OCI-LY1 (cell line): Measurements from ENCODE around the gene COPZ1.

Experiments
- H2AFZ ChIP-seq: fragments of 200-600 bp; sonication (generic), shearing (Covaris generic); 2 replicates; pipeline ENCODE4 v1.6.0; 2014; ENCODE audit warnings: antibody characterized with exemption, mild to moderate bottlenecking, low read length
- H3F3A ChIP-seq: fragments of 200-600 bp; sonication (generic), shearing (Covaris generic); 2 replicates; pipeline ENCODE4 v1.6.0; 2014; ENCODE audit warnings: mild to moderate bottlenecking, antibody characterized with exemption, low read length, moderate library complexity; ENCODE audit not compliant: insufficient read depth
- H3K27ac ChIP-seq: fragments of 200-600 bp; sonication (generic); 2 replicates; pipeline ENCODE4 v1.5.1; 2014; ENCODE audit warnings: low read length, mixed run types, mild to moderate bottlenecking, low read depth; ENCODE audit not compliant: poor library complexity, severe bottlenecking
- H3K27me3 ChIP-seq: fragments of 200-600 bp; sonication (generic); 2 replicates; pipeline ENCODE4 v1.6.0; 2014; ENCODE audit warnings: antibody characterized with exemption, mild to moderate bottlenecking, low read length, moderate library complexity; ENCODE audit not compliant: insufficient read depth
- H3K36me3 ChIP-seq: fragments of 200-600 bp; sonication (generic); 2 replicates; pipeline ENCODE4 v1.6.1; 2014; ENCODE audit warnings: mild to moderate bottlenecking, antibody characterized with exemption, low read length, moderate library complexity, mixed read lengths; ENCODE audit not compliant: insufficient read depth
- H3K4me1 ChIP-seq: fragments of 200-600 bp; sonication (generic); 2 replicates; pipeline ENCODE4 v1.5.1; 2014; ENCODE audit warnings: mild to moderate bottlenecking, low read length, moderate library complexity; ENCODE audit not compliant: insufficient read depth, severe bottlenecking
- H3K4me2 ChIP-seq: fragments of 200-600 bp; sonication (generic), shearing (Covaris generic); 2 replicates; pipeline ENCODE4 v1.6.1; 2014; ENCODE audit warnings: low read length
- H3K4me3 ChIP-seq: fragments of 200-600 bp; sonication (generic); 2 replicates; pipeline ENCODE4 v1.5.1; 2014; ENCODE audit warnings: low read length, low read depth, mild to moderate bottlenecking, mixed read lengths; ENCODE audit not compliant: poor library complexity, severe bottlenecking
- H3K79me2 ChIP-seq: fragments of 200-600 bp; shearing (Covaris generic); 2 replicates; pipeline ENCODE4 v1.6.1; 2016; ENCODE audit warnings: mixed run types, low read length, mixed read lengths; ENCODE audit not compliant: insufficient read depth
- H3K9ac ChIP-seq: fragments of 200-600 bp; sonication (generic), shearing (Covaris generic); 2 replicates; pipeline ENCODE4 v1.6.1; 2014; ENCODE audit warnings: mild to moderate bottlenecking, low read length, mixed read lengths
- H3K9me2 ChIP-seq: fragments of 200-600 bp; sonication (generic), shearing (Covaris generic); 2 replicates; pipeline ENCODE4 v1.6.1; 2014; ENCODE audit warnings: low read depth, mild to moderate bottlenecking, low read length, mixed read lengths
- H3K9me3 ChIP-seq: fragments of 200-600 bp; shearing (Covaris generic); 2 replicates; pipeline ENCODE4 v1.6.1; 2014; ENCODE audit warnings: low read length, mixed read lengths
- H4K20me1 ChIP-seq: fragments of 200-600 bp; sonication (generic), shearing (Covaris generic); 2 replicates; pipeline ENCODE4 v1.6.0; 2016; ENCODE audit warnings: mild to moderate bottlenecking, low read length; ENCODE audit not compliant: insufficient read depth
- EZH2 ChIP-seq: fragments of 200-600 bp; sonication (generic), shearing (Covaris generic); IDR thresholded peaks from 2 replicates; pipeline ENCODE4 v1.8.0; 2017; ENCODE audit warnings: borderline replicate concordance, mixed run types, mild to moderate bottlenecking, antibody characterized with exemption, low read length, moderate library complexity, mixed read lengths
- TF ChIP-seq, protein P1 (sequence below): fragments of 200-600 bp; sonication (generic), shearing (Covaris generic); IDR thresholded peaks from 2 replicates; pipeline ENCODE4 v1.5.1; 2017; ENCODE audit warnings: mild to moderate bottlenecking, antibody characterized with exemption, low read length, moderate library complexity, mixed read lengths

Gene COPZ1

DNA sequence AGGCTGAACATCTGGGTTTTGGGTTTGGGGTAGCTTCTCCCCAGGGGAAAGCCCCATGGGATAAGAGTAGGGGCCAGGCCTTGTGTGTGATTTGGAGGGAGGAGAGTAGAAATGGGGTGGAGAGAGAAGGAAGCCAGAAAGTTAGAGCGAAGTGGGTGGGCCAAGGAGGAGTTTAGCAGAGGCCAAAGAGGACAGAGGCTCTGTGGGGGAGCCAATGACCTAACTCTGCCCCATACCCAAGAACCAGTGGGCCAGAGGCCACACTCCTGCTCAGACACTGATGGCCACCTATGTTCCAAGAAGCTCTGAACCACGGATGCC, 50.3 kb downstream of the COPZ1 start:
- Histone ChIP-seq H3K27ac (no peak overlapping the region), H3K4me1 (peaks cover 10% of the 10 kb centered on the region), H3K27me3 (peaks cover 6% of the 10 kb centered on the region; the same call in 1 of the 2 replicates), H3K4me3 (no peak overlapping the region), H3K9me2 (no peaks in the 10 kb centered on the region), H3K79me2 (no peaks in the 10 kb centered on the region), H3K4me2 (no peak overlapping the region), H3K9me3 (no peaks in the 10 kb centered on the region), H2AFZ (no peak overlapping the region), H3K36me3 (no peaks in the 10 kb centered on the region), H4K20me1 (no peaks in the 10 kb centered on the region), H3F3A (no peaks in the 10 kb centered on the region), H3K9ac (no peak overlapping the region)
- TF ChIP-seq EZH2 = no peak
- TF ChIP-seq, protein P1, sequence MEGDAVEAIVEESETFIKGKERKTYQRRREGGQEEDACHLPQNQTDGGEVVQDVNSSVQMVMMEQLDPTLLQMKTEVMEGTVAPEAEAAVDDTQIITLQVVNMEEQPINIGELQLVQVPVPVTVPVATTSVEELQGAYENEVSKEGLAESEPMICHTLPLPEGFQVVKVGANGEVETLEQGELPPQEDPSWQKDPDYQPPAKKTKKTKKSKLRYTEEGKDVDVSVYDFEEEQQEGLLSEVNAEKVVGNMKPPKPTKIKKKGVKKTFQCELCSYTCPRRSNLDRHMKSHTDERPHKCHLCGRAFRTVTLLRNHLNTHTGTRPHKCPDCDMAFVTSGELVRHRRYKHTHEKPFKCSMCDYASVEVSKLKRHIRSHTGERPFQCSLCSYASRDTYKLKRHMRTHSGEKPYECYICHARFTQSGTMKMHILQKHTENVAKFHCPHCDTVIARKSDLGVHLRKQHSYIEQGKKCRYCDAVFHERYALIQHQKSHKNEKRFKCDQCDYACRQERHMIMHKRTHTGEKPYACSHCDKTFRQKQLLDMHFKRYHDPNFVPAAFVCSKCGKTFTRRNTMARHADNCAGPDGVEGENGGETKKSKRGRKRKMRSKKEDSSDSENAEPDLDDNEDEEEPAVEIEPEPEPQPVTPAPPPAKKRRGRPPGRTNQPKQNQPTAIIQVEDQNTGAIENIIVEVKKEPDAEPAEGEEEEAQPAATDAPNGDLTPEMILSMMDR = no peak

DNA sequence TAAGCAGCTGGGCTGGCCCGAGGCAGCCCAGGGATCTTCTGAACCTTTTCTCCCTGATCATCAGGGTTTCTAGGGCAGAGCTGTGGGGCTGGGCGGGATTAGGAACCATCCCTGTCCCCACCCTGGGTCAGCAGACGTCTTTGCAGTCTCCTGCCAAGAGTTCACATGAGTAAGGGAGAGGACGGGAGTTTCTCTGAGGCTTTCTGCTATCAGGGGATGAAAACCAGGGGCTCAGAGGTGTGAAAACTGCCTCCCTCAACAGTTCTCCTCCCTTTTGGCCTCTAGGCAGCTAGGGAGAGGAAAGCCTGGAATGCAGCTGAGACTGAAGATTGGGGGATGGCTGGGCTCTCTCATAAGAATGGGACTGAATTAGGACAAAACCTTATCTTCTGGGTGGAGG, 51.7 kb downstream of the COPZ1 start:
- Histone ChIP-seq H3K36me3 (no peaks in the 10 kb centered on the region), H3K4me3 (no peak overlapping the region)

DNA sequence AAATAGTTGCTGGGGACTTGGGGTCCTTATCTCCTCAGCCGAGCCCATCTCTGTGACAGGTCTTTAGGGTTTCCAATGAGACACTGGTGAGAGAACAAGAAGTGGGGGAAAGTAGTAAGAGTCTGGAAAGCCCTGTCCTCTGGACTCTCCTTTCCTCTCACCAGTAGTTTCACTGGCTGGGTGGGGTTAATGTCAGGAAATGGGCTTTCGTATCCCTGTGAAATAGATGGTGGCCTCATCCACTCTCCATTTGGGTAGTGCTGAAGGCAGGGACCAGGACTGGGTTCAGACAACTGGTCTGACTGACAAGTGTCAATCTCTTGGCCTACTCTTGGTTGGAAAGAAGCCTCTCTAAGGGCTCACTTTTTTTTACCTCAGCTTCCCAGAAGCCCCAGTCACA, 52.1 kb downstream of the COPZ1 start:
- Histone ChIP-seq H3K79me2 (no peaks in the 10 kb centered on the region), H3K4me2 (no peak overlapping the region), H3K36me3 (no peaks in the 10 kb centered on the region), H3K27ac (no peak overlapping the region), H3K4me1 (peaks cover 5% of the 10 kb centered on the region), H3K9me2 (no peaks in the 10 kb centered on the region), H3K27me3 (peaks cover 6% of the 10 kb centered on the region; the same call in 1 of the 2 replicates), H4K20me1 (no peaks in the 10 kb centered on the region), H2AFZ (no peak overlapping the region), H3K9ac (no peak overlapping the region), H3K9me3 (no peaks in the 10 kb centered on the region), H3K4me3 (no peak overlapping the region), H3F3A (no peaks in the 10 kb centered on the region)
- TF ChIP-seq, protein P1 = no peak
- no peak for TF ChIP-seq EZH2

More for the DNA sequence above, 51.7 kb downstream of the COPZ1 start:
- TF ChIP-seq EZH2 = no peak
- TF ChIP-seq, protein P1 = no peak
- Histone ChIP-seq H3F3A (no peaks in the 10 kb centered on the region), H3K27ac (no peak overlapping the region), H3K27me3 (peaks cover 6% of the 10 kb centered on the region; the same call in 1 of the 2 replicates), H3K4me2 (no peak overlapping the region), H3K9me2 (no peaks in the 10 kb centered on the region), H3K4me1 (peaks cover 5% of the 10 kb centered on the region), H3K79me2 (no peaks in the 10 kb centered on the region), H3K9ac (no peak overlapping the region), H3K9me3 (no peaks in the 10 kb centered on the region), H4K20me1 (no peaks in the 10 kb centered on the region), H2AFZ (no peak overlapping the region)
